ENCODE measurements around the gene KDF1.

Gene KDF1

GRCh38 chr1:26951216-26951615 lies 9.1 kb downstream of the KDF1 start:
- H3K27ac ChIP-seq = no peak overlapping the region
- no peak for TF ChIP-seq ZFX (IDR thresholded peaks at IDR 0.05; ENCODE audit: borderline replicate concordance)
- no peak for TF ChIP-seq CTCF (IDR thresholded peaks at IDR 0.05)

- no peak overlapping the region for H3K27ac ChIP-seq
- TF ChIP-seq ZFX (IDR thresholded peaks at IDR 0.05; ENCODE audit: borderline replicate concordance) = no peak
These were observed 9.7 kb downstream of the KDF1 start for GRCh38 chr1:26950602-26951001.

- TF ChIP-seq CTCF (IDR thresholded peaks at IDR 0.05) (no peak), ZFX (IDR thresholded peaks at IDR 0.05; ENCODE audit: borderline replicate concordance) (no peak)
- H3K27ac ChIP-seq = no peak overlapping the region
These were observed 10.3 kb downstream of the KDF1 start for GRCh38 chr1:26949926-26950319.

- TF ChIP-seq CTCF (IDR thresholded peaks at IDR 0.05) = no peak
- TF ChIP-seq ZFX (IDR thresholded peaks at IDR 0.05; ENCODE audit: borderline replicate concordance) = no peak
- peak overlapping the region; percentile 18; the same call in 1 of the 2 replicates for H3K27ac ChIP-seq
These were observed 10.9 kb downstream of the KDF1 start for GRCh38 chr1:26949266-26949925.

- peak overlapping the region; percentile 18; the same call in 1 of the 2 replicates for H3K27ac ChIP-seq
These were observed 11.6 kb downstream of the KDF1 start for GRCh38 chr1:26948725-26949057.

- TF ChIP-seq ZFX (IDR thresholded peaks at IDR 0.05; ENCODE audit: borderline replicate concordance) (no peak), CTCF (IDR thresholded peaks at IDR 0.05) (no peak)
- peak overlapping the region; percentile 33 for H3K27ac ChIP-seq
These were observed 14.0 kb downstream of the KDF1 start for GRCh38 chr1:26946270-26946669.

GRCh38 chr1:26945728-26946127 lies 14.5 kb downstream of the KDF1 start:
- H3K27ac ChIP-seq = no peak overlapping the region
- no peak for TF ChIP-seq ZFX (IDR thresholded peaks at IDR 0.05; ENCODE audit: borderline replicate concordance)
- no peak for TF ChIP-seq CTCF (IDR thresholded peaks at IDR 0.05)

GRCh38 chr1:26945138-26945537 lies 15.1 kb downstream of the KDF1 start:
- H3K27ac ChIP-seq = no peak overlapping the region

More at GRCh38 chr1:26945138-26945537, 15.1 kb downstream of the KDF1 start:
- no peak for TF ChIP-seq ZFX (IDR thresholded peaks at IDR 0.05; ENCODE audit: borderline replicate concordance)
- no peak for TF ChIP-seq CTCF (IDR thresholded peaks at IDR 0.05)

All from 22Rv1 (cell line).